ES-I3 (cell line): ENCODE measurements around the gene LMF2.

Experiments used
- H3K36me3 ChIP-seq: 2 replicates; pipeline ENCODE4 v1.6.1; 2013; ENCODE audit warnings: mild to moderate bottlenecking, low read length, control low read depth, moderate library complexity; ENCODE audit not compliant: insufficient read depth
- H3K4me1 ChIP-seq: 2 replicates; pipeline ENCODE4 v1.6.1; 2013; ENCODE audit warnings: mild to moderate bottlenecking, control low read depth, low read length; ENCODE audit not compliant: insufficient read depth
- H3K9ac ChIP-seq: 2 replicates; pipeline ENCODE4 v1.6.1; 2013; ENCODE audit warnings: low read depth, mild to moderate bottlenecking, low read length, moderate library complexity
- H3K9me3 ChIP-seq: 2 replicates; pipeline ENCODE4 v1.6.1; 2013; ENCODE audit warnings: mild to moderate bottlenecking, low read length, moderate library complexity; ENCODE audit not compliant: control insufficient read depth, insufficient read depth

Gene LMF2

DNA sequence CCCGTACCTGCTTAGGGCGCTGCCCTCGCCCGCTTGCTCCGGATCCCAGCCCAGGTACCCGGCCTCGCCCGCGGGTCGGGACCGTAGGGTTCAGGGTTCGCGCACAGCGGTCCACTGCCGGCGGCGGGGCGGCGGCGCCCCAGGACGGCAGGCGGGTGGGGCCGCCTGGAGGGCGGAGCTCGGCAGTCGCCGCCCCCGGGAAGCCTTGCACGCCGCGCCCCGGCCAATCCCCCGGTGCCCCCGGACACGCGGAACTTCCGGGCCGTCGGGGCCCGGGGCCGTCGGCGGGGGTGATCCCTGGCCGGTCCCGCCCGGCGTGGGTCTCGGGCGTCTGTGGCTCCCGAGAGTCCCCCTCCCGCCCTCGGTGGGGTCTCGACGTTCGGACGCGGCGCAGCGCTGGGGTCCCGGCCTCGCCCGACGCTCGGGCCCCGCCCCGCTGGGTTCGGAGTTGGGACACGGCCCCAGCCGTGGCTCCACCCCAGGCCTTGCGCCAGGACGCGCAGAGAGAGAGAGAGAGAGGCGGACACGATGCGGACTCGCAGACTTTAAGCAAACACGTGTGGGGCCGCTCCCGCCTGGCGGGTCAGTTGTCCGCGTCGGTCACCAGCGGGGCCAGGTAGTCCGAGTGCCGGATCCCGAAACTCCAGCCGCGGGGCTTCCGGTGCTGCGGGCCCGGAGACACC is 22.5 kb upstream of the LMF2 start, which contains the start of gene TYMP:
Gene TYMP, minus strand, starts transcription at position 116 of the 683 bp plus-strand sequence. CDS start 303 bp downstream, outside the sequence.
- peak within 1 kb of the TSS; percentile 66 for H3K9ac ChIP-seq
- H3K9me3 ChIP-seq = no peaks in the 10 kb centered on the region
- no peaks in the 10 kb centered on the region for H3K36me3 ChIP-seq
- no peaks in the 10 kb centered on the region for H3K4me1 ChIP-seq

- Histone ChIP-seq H3K4me1 (no peaks in the 10 kb centered on the region; the same call in 1 of the 2 replicates), H3K36me3 (no peaks in the 10 kb centered on the region)
Measured at GRCh38 chr22:50529416-50529896, 22.0 kb upstream of the LMF2 start.

DNA sequence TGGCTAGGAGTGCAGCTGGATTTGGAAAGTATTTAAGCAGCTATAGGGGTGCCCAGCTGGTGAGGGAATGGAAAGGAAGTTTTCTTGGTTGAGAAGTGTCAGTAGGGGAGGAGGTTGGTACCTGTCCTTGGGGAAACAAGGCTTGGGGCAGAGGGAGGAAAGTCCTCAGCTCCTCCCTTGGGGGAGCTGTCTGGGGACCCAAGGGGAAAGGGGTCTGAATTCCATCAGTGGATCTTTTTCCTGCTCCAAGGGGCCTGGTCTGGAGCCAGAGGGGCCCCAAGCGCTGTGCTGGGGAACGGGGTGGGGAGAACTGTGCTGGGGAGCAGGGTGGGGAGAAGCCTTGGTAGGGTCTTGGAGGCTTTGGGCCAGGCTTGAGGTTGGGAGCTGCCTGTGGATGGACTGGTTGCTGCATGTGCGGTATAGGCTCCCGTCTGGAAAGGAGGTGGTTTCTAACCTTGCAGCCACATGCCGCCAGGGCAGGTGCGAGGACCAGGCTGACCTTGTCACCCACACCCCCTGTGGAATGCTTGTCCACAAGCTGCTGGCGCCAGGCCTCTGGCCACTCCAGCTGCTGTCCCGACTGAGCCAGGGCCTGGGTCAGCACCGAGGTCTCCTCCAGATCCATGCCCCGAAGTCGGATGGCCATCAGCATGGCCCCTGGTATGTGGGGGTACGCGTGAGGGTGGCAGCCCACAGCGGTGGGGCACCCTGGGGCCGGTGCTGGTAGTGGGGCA is 21.3 kb upstream of the LMF2 start:
- Histone ChIP-seq H3K36me3 (no peaks in the 10 kb centered on the region), H3K4me1 (no peaks in the 10 kb centered on the region; the same call in 1 of the 2 replicates), H3K9ac (no peak overlapping the region), H3K9me3 (no peaks in the 10 kb centered on the region)

More at GRCh38 chr22:50529416-50529896, 22.0 kb upstream of the LMF2 start:
- Histone ChIP-seq H3K9me3 (no peaks in the 10 kb centered on the region), H3K9ac (peak overlapping the region; percentile 66; the same call in 1 of the 2 replicates)

- H3K9me3 ChIP-seq = no peaks in the 10 kb centered on the region
- no peaks in the 10 kb centered on the region; the same call in 1 of the 2 replicates for H3K4me1 ChIP-seq
- no peak overlapping the region for H3K9ac ChIP-seq
- no peaks in the 10 kb centered on the region for H3K36me3 ChIP-seq
Measured at GRCh38 chr22:50527921-50528681, 20.6 kb upstream of the LMF2 start.

DNA sequence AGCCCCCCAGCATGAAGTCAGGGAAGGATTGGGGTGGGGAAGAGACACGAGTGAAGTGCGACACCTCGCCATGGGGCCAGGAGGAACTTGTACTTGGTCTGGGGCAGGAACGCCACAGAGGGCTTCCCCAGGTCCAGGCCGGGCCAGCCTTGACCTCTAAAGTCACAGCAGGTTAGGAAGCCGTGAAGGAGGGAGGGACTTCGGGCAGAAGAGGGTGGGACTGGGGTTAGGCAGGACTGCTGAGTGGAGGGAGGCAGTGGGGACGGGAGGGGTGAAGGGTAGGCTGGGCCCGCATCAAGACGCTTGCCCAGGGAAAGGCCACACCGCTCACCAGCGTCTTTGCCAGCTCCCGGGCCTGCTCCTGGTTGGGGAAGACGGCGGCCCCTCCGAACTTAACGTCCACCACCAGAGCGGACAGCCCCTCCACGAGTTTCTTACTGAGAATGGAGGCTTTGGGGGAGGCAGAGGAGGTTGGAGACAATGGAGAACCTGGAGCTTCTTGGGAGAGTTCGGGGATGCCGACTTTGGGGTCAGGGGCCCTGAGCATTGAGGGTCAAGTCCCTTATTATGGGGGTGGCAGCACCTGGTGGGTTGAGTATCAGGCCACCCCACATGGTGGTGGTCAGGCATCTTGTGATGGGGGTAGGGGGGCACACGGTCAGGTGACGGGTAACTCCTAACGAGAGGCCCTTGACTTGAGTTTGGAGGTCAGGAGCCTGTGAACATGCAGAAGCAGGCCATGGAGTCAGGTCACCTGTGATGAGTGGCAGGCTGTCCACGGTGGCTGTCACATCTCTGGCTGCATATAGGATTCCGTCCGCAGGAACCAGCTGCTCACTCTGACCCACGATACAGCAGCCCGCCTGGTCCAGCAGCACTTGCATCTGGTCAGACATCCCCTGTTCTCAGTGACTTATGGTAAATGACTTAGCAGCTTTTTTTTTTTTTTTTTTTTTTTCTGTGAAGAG is 19.6 kb upstream of the LMF2 start:
- H3K36me3 ChIP-seq = no peaks in the 10 kb centered on the region
- peak overlapping the region; percentile 80; the same call in 1 of the 2 replicates for H3K9ac ChIP-seq
- no peaks in the 10 kb centered on the region; the same call in 1 of the 2 replicates for H3K4me1 ChIP-seq
- no peaks in the 10 kb centered on the region for H3K9me3 ChIP-seq

GRCh38 chr22:50526108-50526833 is 18.8 kb upstream of the LMF2 start:
- Histone ChIP-seq H3K4me1 (no peaks in the 10 kb centered on the region; the same call in 1 of the 2 replicates), H3K36me3 (no peaks in the 10 kb centered on the region), H3K9ac (peak overlapping the region; percentile 80; the same call in 1 of the 2 replicates), H3K9me3 (no peaks in the 10 kb centered on the region)

DNA sequence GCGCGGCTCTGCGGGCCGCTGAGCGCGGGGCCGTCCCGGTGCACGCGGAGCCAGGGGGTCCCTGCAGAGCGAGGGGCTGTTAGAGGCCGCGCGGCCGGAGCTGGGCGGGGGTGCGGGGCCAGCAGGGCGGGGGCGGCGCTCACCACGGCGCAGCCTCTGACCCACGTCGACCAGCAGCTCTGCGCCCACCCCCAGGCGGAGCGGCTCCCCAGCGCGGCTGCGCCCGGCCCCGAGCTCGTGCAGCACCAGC is 18.3 kb upstream of the LMF2 start:
- no peaks in the 10 kb centered on the region; the same call in 1 of the 2 replicates for H3K4me1 ChIP-seq
- no peaks in the 10 kb centered on the region for H3K36me3 ChIP-seq
- peak overlapping the region; percentile 80; the same call in 1 of the 2 replicates for H3K9ac ChIP-seq
- H3K9me3 ChIP-seq = no peaks in the 10 kb centered on the region

GRCh38 chr22:50525104-50525857 is 17.8 kb upstream of the LMF2 start, which contains the start of gene SCO2:
Gene SCO2, minus strand, starts transcription at chr22:50525598. Its CDS starts 1,187 bp downstream, at chr22:50524411.
- H3K4me1 ChIP-seq = no peaks in the 10 kb centered on the region; the same call in 1 of the 2 replicates
- H3K9ac ChIP-seq = peak within 1 kb of the TSS; percentile 80
- no peaks in the 10 kb centered on the region for H3K36me3 ChIP-seq
- no peaks in the 10 kb centered on the region for H3K9me3 ChIP-seq

DNA sequence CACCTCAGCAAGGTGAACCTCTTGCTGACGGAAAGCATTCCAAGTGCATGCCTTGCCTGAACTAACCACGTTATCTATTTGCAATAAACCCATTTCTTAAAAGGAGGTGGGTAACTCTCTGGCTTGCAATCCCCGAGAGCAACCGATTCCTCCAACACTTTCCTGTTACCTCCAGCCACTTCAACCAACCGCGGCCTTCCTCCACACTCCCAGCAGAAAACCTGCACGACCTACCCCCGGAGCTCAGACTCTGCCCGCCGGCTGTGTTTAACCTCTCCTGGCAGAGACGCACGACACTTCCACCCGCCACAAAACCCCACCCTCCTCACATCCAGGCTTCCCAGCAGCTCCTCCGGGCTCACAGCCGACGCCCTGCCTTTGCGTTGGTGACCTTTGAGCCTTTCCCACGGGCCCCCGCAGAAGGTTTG is 17.2 kb upstream of the LMF2 start:
- H3K9ac ChIP-seq = peak overlapping the region; percentile 80
- no peaks in the 10 kb centered on the region for H3K36me3 ChIP-seq
- no peaks in the 10 kb centered on the region; the same call in 1 of the 2 replicates for H3K4me1 ChIP-seq
- no peaks in the 10 kb centered on the region for H3K9me3 ChIP-seq

DNA sequence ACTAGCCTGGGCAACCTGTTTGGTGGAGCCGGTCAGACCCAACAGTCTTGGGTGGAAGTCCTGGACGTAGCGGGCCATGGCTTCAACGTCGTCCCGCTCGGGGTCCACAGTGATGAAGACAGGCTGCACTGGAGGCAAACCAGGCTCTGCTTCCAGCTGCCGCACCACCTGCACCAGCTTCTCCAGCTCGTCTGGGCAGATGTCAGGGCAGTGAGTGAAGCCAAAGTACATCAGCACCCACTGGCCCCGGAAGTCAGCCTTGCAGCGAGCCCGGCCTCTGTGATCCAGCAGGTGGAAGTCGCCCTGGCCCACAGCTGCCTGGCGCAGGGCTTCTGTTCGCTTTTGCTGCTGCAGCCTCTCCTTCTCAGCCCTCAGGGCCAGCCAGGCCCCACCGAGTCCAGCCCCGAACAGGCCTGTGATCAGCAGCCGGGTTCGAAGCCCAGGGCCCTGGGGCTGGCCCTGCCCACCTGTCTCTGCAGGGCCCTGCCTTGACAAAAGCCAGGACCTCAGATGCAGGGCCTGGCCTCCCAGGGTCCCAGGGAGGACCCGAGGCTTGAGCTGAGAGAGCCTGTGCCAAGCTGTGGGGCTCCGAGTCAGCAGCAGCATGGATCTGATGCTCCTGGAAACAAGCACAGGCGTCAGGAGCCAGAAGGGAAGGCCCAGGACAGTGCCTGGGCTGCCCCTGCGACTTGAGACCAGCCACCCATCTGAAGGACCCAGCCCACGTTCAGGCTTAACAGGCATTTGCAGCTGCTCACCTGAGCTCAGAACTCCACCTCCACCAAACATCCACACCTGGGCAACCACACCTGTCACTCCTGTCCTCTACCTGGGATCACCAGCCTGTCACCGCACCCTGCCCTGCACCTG is 16.5 kb upstream of the LMF2 start:
- Histone ChIP-seq H3K9me3 (no peaks in the 10 kb centered on the region), H3K4me1 (no peaks in the 10 kb centered on the region; the same call in 1 of the 2 replicates), H3K9ac (peak overlapping the region; percentile 80), H3K36me3 (no peaks in the 10 kb centered on the region)

- Histone ChIP-seq H3K9ac (no peak overlapping the region), H3K9me3 (no peaks in the 10 kb centered on the region), H3K4me1 (no peaks in the 10 kb centered on the region; the same call in 1 of the 2 replicates), H3K36me3 (no peaks in the 10 kb centered on the region)
Measured at GRCh38 chr22:50523458-50523805, 15.9 kb upstream of the LMF2 start.
